Measurements from ENCODE around the gene CAMKMT.

GRCh38 chr2:44549856-44550255 lies 188.1 kb downstream of the CAMKMT start:
- no peak for TF ChIP-seq CTCF (conservative IDR thresholded peaks at IDR 0.05; ENCODE audit: low read depth in 2 of 2)
- TF ChIP-seq, protein P1, sequence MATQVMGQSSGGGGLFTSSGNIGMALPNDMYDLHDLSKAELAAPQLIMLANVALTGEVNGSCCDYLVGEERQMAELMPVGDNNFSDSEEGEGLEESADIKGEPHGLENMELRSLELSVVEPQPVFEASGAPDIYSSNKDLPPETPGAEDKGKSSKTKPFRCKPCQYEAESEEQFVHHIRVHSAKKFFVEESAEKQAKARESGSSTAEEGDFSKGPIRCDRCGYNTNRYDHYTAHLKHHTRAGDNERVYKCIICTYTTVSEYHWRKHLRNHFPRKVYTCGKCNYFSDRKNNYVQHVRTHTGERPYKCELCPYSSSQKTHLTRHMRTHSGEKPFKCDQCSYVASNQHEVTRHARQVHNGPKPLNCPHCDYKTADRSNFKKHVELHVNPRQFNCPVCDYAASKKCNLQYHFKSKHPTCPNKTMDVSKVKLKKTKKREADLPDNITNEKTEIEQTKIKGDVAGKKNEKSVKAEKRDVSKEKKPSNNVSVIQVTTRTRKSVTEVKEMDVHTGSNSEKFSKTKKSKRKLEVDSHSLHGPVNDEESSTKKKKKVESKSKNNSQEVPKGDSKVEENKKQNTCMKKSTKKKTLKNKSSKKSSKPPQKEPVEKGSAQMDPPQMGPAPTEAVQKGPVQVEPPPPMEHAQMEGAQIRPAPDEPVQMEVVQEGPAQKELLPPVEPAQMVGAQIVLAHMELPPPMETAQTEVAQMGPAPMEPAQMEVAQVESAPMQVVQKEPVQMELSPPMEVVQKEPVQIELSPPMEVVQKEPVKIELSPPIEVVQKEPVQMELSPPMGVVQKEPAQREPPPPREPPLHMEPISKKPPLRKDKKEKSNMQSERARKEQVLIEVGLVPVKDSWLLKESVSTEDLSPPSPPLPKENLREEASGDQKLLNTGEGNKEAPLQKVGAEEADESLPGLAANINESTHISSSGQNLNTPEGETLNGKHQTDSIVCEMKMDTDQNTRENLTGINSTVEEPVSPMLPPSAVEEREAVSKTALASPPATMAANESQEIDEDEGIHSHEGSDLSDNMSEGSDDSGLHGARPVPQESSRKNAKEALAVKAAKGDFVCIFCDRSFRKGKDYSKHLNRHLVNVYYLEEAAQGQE (IDR thresholded peaks at IDR 0.05; ENCODE audit: unreplicated experiment): no peak
- TF ChIP-seq EZH2 (IDR thresholded peaks at IDR 0.05; ENCODE audit: low read depth, unreplicated experiment): no peak
- TF ChIP-seq CREB1 (CRISPR knock-in tag; IDR thresholded peaks at IDR 0.05; ENCODE audit: low read depth): no peak
- TF ChIP-seq POLR2AphosphoS5 (IDR thresholded peaks at IDR 0.05; ENCODE audit: low read depth): no peak
- TF ChIP-seq, protein P2, sequence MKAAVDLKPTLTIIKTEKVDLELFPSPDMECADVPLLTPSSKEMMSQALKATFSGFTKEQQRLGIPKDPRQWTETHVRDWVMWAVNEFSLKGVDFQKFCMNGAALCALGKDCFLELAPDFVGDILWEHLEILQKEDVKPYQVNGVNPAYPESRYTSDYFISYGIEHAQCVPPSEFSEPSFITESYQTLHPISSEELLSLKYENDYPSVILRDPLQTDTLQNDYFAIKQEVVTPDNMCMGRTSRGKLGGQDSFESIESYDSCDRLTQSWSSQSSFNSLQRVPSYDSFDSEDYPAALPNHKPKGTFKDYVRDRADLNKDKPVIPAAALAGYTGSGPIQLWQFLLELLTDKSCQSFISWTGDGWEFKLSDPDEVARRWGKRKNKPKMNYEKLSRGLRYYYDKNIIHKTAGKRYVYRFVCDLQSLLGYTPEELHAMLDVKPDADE (IDR thresholded peaks at IDR 0.05): no peak
- TF ChIP-seq JUNB (IDR thresholded peaks at IDR 0.05; ENCODE audit: unreplicated experiment): no peak
- no peak for TF ChIP-seq EZH2phosphoT487 (IDR thresholded peaks at IDR 0.05; ENCODE audit: unreplicated experiment)
- TF ChIP-seq, protein P3, sequence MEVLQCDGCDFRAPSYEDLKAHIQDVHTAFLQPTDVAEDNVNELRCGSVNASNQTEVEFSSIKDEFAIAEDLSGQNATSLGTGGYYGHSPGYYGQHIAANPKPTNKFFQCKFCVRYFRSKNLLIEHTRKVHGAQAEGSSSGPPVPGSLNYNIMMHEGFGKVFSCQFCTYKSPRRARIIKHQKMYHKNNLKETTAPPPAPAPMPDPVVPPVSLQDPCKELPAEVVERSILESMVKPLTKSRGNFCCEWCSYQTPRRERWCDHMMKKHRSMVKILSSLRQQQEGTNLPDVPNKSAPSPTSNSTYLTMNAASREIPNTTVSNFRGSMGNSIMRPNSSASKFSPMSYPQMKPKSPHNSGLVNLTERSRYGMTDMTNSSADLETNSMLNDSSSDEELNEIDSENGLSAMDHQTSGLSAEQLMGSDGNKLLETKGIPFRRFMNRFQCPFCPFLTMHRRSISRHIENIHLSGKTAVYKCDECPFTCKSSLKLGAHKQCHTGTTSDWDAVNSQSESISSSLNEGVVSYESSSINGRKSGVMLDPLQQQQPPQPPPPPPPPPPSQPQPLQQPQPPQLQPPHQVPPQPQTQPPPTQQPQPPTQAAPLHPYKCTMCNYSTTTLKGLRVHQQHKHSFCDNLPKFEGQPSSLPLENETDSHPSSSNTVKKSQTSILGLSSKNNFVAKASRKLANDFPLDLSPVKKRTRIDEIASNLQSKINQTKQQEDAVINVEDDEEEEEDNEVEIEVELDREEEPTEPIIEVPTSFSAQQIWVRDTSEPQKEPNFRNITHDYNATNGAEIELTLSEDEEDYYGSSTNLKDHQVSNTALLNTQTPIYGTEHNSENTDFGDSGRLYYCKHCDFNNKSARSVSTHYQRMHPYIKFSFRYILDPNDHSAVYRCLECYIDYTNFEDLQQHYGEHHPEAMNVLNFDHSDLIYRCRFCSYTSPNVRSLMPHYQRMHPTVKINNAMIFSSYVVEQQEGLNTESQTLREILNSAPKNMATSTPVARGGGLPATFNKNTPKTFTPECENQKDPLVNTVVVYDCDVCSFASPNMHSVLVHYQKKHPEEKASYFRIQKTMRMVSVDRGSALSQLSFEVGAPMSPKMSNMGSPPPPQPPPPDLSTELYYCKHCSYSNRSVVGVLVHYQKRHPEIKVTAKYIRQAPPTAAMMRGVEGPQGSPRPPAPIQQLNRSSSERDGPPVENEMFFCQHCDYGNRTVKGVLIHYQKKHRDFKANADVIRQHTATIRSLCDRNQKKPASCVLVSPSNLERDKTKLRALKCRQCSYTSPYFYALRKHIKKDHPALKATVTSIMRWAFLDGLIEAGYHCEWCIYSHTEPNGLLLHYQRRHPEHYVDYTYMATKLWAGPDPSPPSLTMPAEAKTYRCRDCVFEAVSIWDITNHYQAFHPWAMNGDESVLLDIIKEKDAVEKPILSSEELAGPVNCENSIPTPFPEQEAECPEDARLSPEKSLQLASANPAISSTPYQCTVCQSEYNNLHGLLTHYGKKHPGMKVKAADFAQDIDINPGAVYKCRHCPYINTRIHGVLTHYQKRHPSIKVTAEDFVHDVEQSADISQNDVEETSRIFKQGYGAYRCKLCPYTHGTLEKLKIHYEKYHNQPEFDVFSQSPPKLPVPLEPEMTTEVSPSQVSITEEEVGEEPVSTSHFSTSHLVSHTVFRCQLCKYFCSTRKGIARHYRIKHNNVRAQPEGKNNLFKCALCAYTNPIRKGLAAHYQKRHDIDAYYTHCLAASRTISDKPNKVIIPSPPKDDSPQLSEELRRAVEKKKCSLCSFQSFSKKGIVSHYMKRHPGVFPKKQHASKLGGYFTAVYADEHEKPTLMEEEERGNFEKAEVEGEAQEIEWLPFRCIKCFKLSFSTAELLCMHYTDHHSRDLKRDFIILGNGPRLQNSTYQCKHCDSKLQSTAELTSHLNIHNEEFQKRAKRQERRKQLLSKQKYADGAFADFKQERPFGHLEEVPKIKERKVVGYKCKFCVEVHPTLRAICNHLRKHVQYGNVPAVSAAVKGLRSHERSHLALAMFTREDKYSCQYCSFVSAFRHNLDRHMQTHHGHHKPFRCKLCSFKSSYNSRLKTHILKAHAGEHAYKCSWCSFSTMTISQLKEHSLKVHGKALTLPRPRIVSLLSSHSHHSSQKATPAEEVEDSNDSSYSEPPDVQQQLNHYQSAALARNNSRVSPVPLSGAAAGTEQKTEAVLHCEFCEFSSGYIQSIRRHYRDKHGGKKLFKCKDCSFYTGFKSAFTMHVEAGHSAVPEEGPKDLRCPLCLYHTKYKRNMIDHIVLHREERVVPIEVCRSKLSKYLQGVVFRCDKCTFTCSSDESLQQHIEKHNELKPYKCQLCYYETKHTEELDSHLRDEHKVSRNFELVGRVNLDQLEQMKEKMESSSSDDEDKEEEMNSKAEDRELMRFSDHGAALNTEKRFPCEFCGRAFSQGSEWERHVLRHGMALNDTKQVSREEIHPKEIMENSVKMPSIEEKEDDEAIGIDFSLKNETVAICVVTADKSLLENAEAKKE (CRISPR knock-in tag; IDR thresholded peaks at IDR 0.05): no peak

All from GM23338 (cell line).